SK-N-SH (cell line): Measurements from ENCODE around the gene KRTAP10-5. TPM values are rescaled to one million over a fixed set of nuclear protein-coding genes. Genes with fewer than 3 reads are reported as not detected.

Experiments used
- CTCF ChIA-PET: fragments of 300-600, 350-600 bp; formaldehyde crosslinking; extraction: SDS; loops from one replicate; lab custom pipeline; 2021; lab: Yijun Ruan, JAX
- POLR2A ChIA-PET: fragments of 350-600 bp; sonication (Branson Sonifier 250); formaldehyde crosslinking; extraction: SDS; loops from one replicate; lab custom pipeline; 2020; ENCODE audit warnings: antibody characterized with exemption, inconsistent platforms; lab: Yijun Ruan, JAX
- DNase-seq: peaks from one replicate; pipeline ENCODE4 v3.0.0; 2012
- H2AFZ ChIP-seq: fragments of 200-600 bp; sonication (generic); 2 replicates; pipeline ENCODE4 v1.8.1; 2016; ENCODE audit warnings: antibody characterized with exemption, mild to moderate bottlenecking, low read depth
- H3F3A ChIP-seq: fragments of 200-600 bp; sonication (generic); replicated peaks from 2 replicates; pipeline ENCODE3; 2016; ENCODE audit warnings: antibody characterized with exemption, mild to moderate bottlenecking; ENCODE audit not compliant: insufficient read depth
- H3K27ac ChIP-seq, 2 experiments: fragments of 200-500 bp in 1 of 2; fragments of 200-600 bp in 1 of 2; sonication (Bioruptor generic) in 1 of 2; sonication (generic), shearing (Covaris generic) in 1 of 2; 2 replicates each; pipeline versions ENCODE4 v1.5.1 to v1.6.1; 2014 to 2016; ENCODE audit warnings: low read depth in 2 of 2, inconsistent platforms in 1 of 2, low read length in 1 of 2, mild to moderate bottlenecking in 1 of 2, mixed read lengths in 1 of 2
- H3K27me3 ChIP-seq: fragments of 200-600 bp; sonication (generic), shearing (Covaris generic); 2 replicates; pipeline ENCODE4 v1.6.1; 2016; ENCODE audit warnings: mixed run types; ENCODE audit not compliant: insufficient read depth
- H3K36me3 ChIP-seq, 2 experiments: fragments of 200-500 bp in 1 of 2; fragments of 200-600 bp in 1 of 2; sonication (Bioruptor generic) in 1 of 2; sonication (generic) in 1 of 2; replicated peaks in 1 of 2; 2 replicates each; pipeline versions ENCODE3 to v1.5.1; 2014 to 2016; ENCODE audit warnings: low read length in 1 of 2, mild to moderate bottlenecking in 1 of 2; ENCODE audit not compliant: insufficient read depth in 2 of 2, control insufficient read depth in 1 of 2
- H3K4me1 ChIP-seq, 2 experiments: fragments of 200-500 bp in 1 of 2; fragments of 200-600 bp in 1 of 2; sonication (Bioruptor generic) in 1 of 2; sonication (generic), shearing (Covaris generic) in 1 of 2; 2 replicates each; pipeline versions ENCODE4 v1.5.1 to v1.6.1; 2014 to 2016; ENCODE audit warnings: low read depth in 1 of 2, low read length in 1 of 2, mixed run types in 1 of 2; ENCODE audit not compliant: insufficient read depth in 2 of 2, control insufficient read depth in 1 of 2
- H3K4me2 ChIP-seq: fragments of 200-600 bp; sonication (generic), shearing (Covaris generic); 2 replicates; pipeline ENCODE4 v1.6.1; 2017; ENCODE audit warnings: mixed run types
- H3K4me3 ChIP-seq, 2 experiments: fragments of 200-500 bp in 1 of 2; fragments of 200-600 bp in 1 of 2; sonication (Bioruptor generic) in 1 of 2; sonication (generic), shearing (Covaris generic) in 1 of 2; 2 replicates each; pipeline versions ENCODE4 v1.5.1 to v1.8.1; 2014 to 2016; ENCODE audit warnings: low read depth in 2 of 2, inconsistent platforms in 1 of 2, low read length in 1 of 2, mild to moderate bottlenecking in 1 of 2, mixed read lengths in 1 of 2, moderate library complexity in 1 of 2
- H3K79me2 ChIP-seq: fragments of 200-600 bp; sonication (generic); 2 replicates; pipeline ENCODE4 v1.8.1; 2017; ENCODE audit warnings: mild to moderate bottlenecking; ENCODE audit not compliant: insufficient read depth
- H3K9ac ChIP-seq: fragments of 200-600 bp; sonication (generic); 2 replicates; pipeline ENCODE4 v1.6.1; 2017; ENCODE audit warnings: mixed run types
- H3K9me2 ChIP-seq: fragments of 200-600 bp; sonication (generic); 2 replicates; pipeline ENCODE4 v1.6.1; 2017; ENCODE audit warnings: mixed run types
- H3K9me3 ChIP-seq: fragments of 200-600 bp; sonication (generic); 2 replicates; pipeline ENCODE4 v1.6.1; 2017; ENCODE audit warnings: mixed run types, mild to moderate bottlenecking, moderate library complexity
- H4K20me1 ChIP-seq: fragments of 200-600 bp; sonication (generic); 2 replicates; pipeline ENCODE4 v1.6.1; 2017; ENCODE audit warnings: mild to moderate bottlenecking, mixed run types; ENCODE audit not compliant: insufficient read depth
- CHD2 ChIP-seq: fragments of 150-350 bp; IDR thresholded peaks from 2 replicates; pipeline ENCODE4 v1.6.1; 2018; ENCODE audit warnings: low read length; ENCODE audit not compliant: partially characterized antibody
- EZH2phosphoT487 ChIP-seq: fragments of 200-600 bp; sonication (generic); IDR thresholded peaks from 2 replicates; pipeline ENCODE4 v1.6.1; 2017; ENCODE audit warnings: low read depth, mixed run types, mild to moderate bottlenecking, antibody characterized with exemption, moderate library complexity, borderline replicate concordance
- FOSL2 ChIP-seq: IDR thresholded peaks from 2 replicates; pipeline ENCODE4 v1.4.0; 2012; ENCODE audit warnings: low read depth, mild to moderate bottlenecking, moderate library complexity, borderline replicate concordance
- FOXJ3 ChIP-seq: sonication (generic); formaldehyde crosslinking; IDR thresholded peaks from 2 replicates; pipeline ENCODE4 v1.5.1; 2020; ENCODE audit warnings: mild to moderate bottlenecking, missing genetic modification reagents
- GATA2 ChIP-seq: sonication (generic); formaldehyde crosslinking; IDR thresholded peaks from 2 replicates; pipeline ENCODE4 v1.5.0; 2020; ENCODE audit warnings: mild to moderate bottlenecking, missing genetic modification reagents
- NRF1 ChIP-seq: IDR thresholded peaks from 2 replicates; pipeline ENCODE4 v1.6.1; 2012; ENCODE audit warnings: low read depth, mild to moderate bottlenecking, low read length
- POLR2AphosphoS5 ChIP-seq: IDR thresholded peaks from 2 replicates; pipeline ENCODE4 v1.6.1; 2012; ENCODE audit warnings: low read depth, low read length
- RAD21 ChIP-seq: IDR thresholded peaks from 2 replicates; pipeline ENCODE4 v1.6.1; 2012; ENCODE audit warnings: mild to moderate bottlenecking, low read length
- RCOR1 ChIP-seq: fragments of 150-350 bp; IDR thresholded peaks from 2 replicates; pipeline ENCODE4 v1.6.1; 2017; ENCODE audit warnings: antibody characterized with exemption, low read length
- REST ChIP-seq: IDR thresholded peaks from 2 replicates; pipeline ENCODE4 v1.6.1; 2012; ENCODE audit warnings: mild to moderate bottlenecking, low read depth, low read length, moderate library complexity
- RXRA ChIP-seq: IDR thresholded peaks from 2 replicates; pipeline ENCODE4 v1.4.0; 2012; ENCODE audit warnings: low read depth, mild to moderate bottlenecking, borderline replicate concordance
- SMC3 ChIP-seq: IDR thresholded peaks from 2 replicates; pipeline ENCODE4 v1.6.1; 2012; ENCODE audit warnings: low read depth, low read length, improper control_type of control experiment
- YY1 ChIP-seq: IDR thresholded peaks from 2 replicates; pipeline ENCODE4 v1.4.0; 2012; ENCODE audit warnings: low read depth, mild to moderate bottlenecking
- ZBTB33 ChIP-seq: IDR thresholded peaks from 2 replicates; pipeline ENCODE4 v1.4.0; 2012; ENCODE audit warnings: low read depth, borderline replicate concordance
- whole genome bisulfite sequencing: methylation state at CpG from one replicate; pipeline ENCODE4 v1.1.6; 2017; ENCODE audit warnings: low lambda C conversion rate; 5-methylcytosine and 5-hydroxymethylcytosine counted together
- polyA plus RNA-seq, 3 experiments: library from polyadenylated mRNA; depleted of rRNA; stranded (reverse); fragments of >200 nt; gene quantifications; 2 replicates each; pipeline ENCODE4 v1.2.3, GENCODE V29; 2012

The KRTAP10-5 gene
- polyA plus RNA-seq, 1 of the 3 experiments (the other 2 are of a cell fraction): not detected

GRCh38 chr21:44593598-44594405, 13.4 kb upstream of the KRTAP10-5 start:
- no peak for DNase-seq
- ChIA-PET POLR2A (no interaction called here), CTCF (no interaction called here)
- Histone ChIP-seq H3K9me2 (no peaks in the 10 kb centered on the region), H3K36me3 (no peaks in the 10 kb centered on the region), H3K9ac (no peak overlapping the region), H3F3A (no peaks in the 10 kb centered on the region), H3K27ac (no peak overlapping the region), H3K9me3 (no peaks in the 10 kb centered on the region), H3K4me3 (no peak overlapping the region), H3K4me2 (no peak overlapping the region), H4K20me1 (no peaks in the 10 kb centered on the region), H3K79me2 (no peaks in the 10 kb centered on the region), H3K27me3 (peaks cover 8% of the 10 kb centered on the region; the same call in 1 of the 2 replicates), H3K4me1 (peaks cover 0 to 2% of the 10 kb centered on the region in 2 experiments; a peak in 1 of 4 replicates), H2AFZ (no peak overlapping the region)
- WGBS: 80% methylated on average over 20 of the region's 20 CpGs
- TF ChIP-seq RCOR1 (no peak), YY1 (no peak), REST (no peak), GATA2 (CRISPR knock-in tag) (no peak)

GRCh38 chr21:44592446-44593311, 12.3 kb upstream of the KRTAP10-5 start, which contains the start of gene KRTAP10-6:
Gene KRTAP10-6 (minus strand): TSS chr21:44592505. CDS start chr21:44592484, 21 bp downstream.
- no peaks in the 10 kb centered on the region for H4K20me1 ChIP-seq
- CTCF ChIA-PET: no interaction called here
- peaks cover 0 to 2% of the 10 kb centered on the region in 2 experiments; a peak in 1 of 4 replicates for H3K4me1 ChIP-seq
- H2AFZ ChIP-seq: no peak within 1 kb of the TSS
- H3K36me3 ChIP-seq: no peaks in the 10 kb centered on the region
- no peaks in the 10 kb centered on the region for H3K79me2 ChIP-seq
- no peaks in the 10 kb centered on the region for H3K9me2 ChIP-seq
- no peaks in the 10 kb centered on the region for H3F3A ChIP-seq
- no peak for DNase-seq
- H3K9ac ChIP-seq: no peak within 1 kb of the TSS
- WGBS: 81% methylated on average over 7 of the region's 33 CpGs
- no peaks in the 10 kb centered on the region for H3K9me3 ChIP-seq
- peaks cover 8% of the 10 kb centered on the region; the same call in 1 of the 2 replicates for H3K27me3 ChIP-seq
- POLR2A ChIA-PET: interaction anchor here (0.6 kb wide), 1 partner anchor 507 kb away, joined by 3 read pairs; no protein-coding TSS in a partner anchor
- no peak within 1 kb of the TSS for H3K27ac ChIP-seq
- no peak within 1 kb of the TSS for H3K4me3 ChIP-seq
- no peak within 1 kb of the TSS for H3K4me2 ChIP-seq
- TF ChIP-seq NRF1: no peak
- no peak for TF ChIP-seq FOSL2
- no peak for TF ChIP-seq REST
- no peak for TF ChIP-seq ZBTB33
- no peak for TF ChIP-seq RXRA
- TF ChIP-seq CHD2: no peak
- no peak for TF ChIP-seq SMC3
- no peak for TF ChIP-seq FOXJ3 (CRISPR knock-in tag)
- no peak for TF ChIP-seq POLR2AphosphoS5
- TF ChIP-seq YY1: no peak
- TF ChIP-seq RAD21: no peak
- no peak for TF ChIP-seq EZH2phosphoT487
